MM.1S (cell line): ENCODE data around the gene KRTAP4-11.
"Not testable (repeated sequence)": the region's sequence is repeated elsewhere in the genome, so short reads cannot be mapped to it uniquely, and the experiment has no call there.

Experiments
- DNase-seq: peaks from one replicate; pipeline ENCODE4 v3.0.0-alpha.2; 2015
- H2AFZ ChIP-seq: fragments of 300-600 bp; sonication (generic); 2 replicates; pipeline ENCODE4 v1.6.0; 2016; ENCODE audit warnings: antibody characterized with exemption, low read length
- H3F3A ChIP-seq: fragments of 300-600 bp; sonication (generic); 2 replicates; pipeline ENCODE4 v1.6.1; 2016; ENCODE audit warnings: mild to moderate bottlenecking, antibody characterized with exemption, low read length, moderate library complexity, mixed read lengths; ENCODE audit not compliant: insufficient read depth
- H3K27ac ChIP-seq: fragments of 300-600 bp; sonication (generic); 2 replicates; pipeline ENCODE4 v1.5.1; 2016; ENCODE audit warnings: mild to moderate bottlenecking, low read length
- H3K27me3 ChIP-seq: fragments of 300-600 bp; sonication (generic); replicated peaks from 2 replicates; pipeline ENCODE4 v1.6.0; 2016; ENCODE audit warnings: low read length; ENCODE audit not compliant: insufficient read depth
- H3K36me3 ChIP-seq: fragments of 300-600 bp; sonication (generic); replicated peaks from 2 replicates; pipeline ENCODE4 v1.6.1; 2016; ENCODE audit warnings: mild to moderate bottlenecking, low read length, mixed read lengths; ENCODE audit not compliant: insufficient read depth
- H3K4me1 ChIP-seq: fragments of 300-600 bp; sonication (generic); 2 replicates; pipeline ENCODE4 v1.6.1; 2016; ENCODE audit warnings: low read length, mixed read lengths
- H3K4me2 ChIP-seq: fragments of 300-600 bp; sonication (generic); 2 replicates; pipeline ENCODE4 v1.6.0; 2016; ENCODE audit warnings: low read depth, low read length
- H3K4me3 ChIP-seq: fragments of 300-600 bp; sonication (generic); 2 replicates; pipeline ENCODE4 v1.5.1; 2016; ENCODE audit warnings: low read length, mixed read lengths
- H3K79me2 ChIP-seq: fragments of 300-600 bp; sonication (generic); 2 replicates; pipeline ENCODE4 v1.6.1; 2016; ENCODE audit warnings: mixed run types, low read length, mixed read lengths
- H3K9ac ChIP-seq: fragments of 300-600 bp; sonication (generic); 2 replicates; pipeline ENCODE4 v1.6.1; 2016; ENCODE audit warnings: low read length, mixed read lengths
- H3K9me2 ChIP-seq: fragments of 300-600 bp; sonication (generic); replicated peaks from 2 replicates; pipeline ENCODE4 v1.6.1; 2016; ENCODE audit warnings: mild to moderate bottlenecking, low read length, mixed read lengths; ENCODE audit not compliant: insufficient read depth
- H3K9me3 ChIP-seq: fragments of 300-600 bp; sonication (generic); replicated peaks from 2 replicates; pipeline ENCODE4 v1.6.1; 2016; ENCODE audit warnings: mild to moderate bottlenecking, low read length, mixed read lengths; ENCODE audit not compliant: insufficient read depth
- H4K20me1 ChIP-seq: fragments of 300-600 bp; sonication (generic); 2 replicates; pipeline ENCODE4 v1.6.1; 2016; ENCODE audit warnings: mild to moderate bottlenecking, low read length, moderate library complexity, mixed read lengths; ENCODE audit not compliant: insufficient read depth
- EZH2 ChIP-seq: fragments of 300-600 bp; sonication (generic); optimal IDR thresholded peaks from 2 replicates; pipeline ENCODE3; 2017; ENCODE audit warnings: low read depth, mild to moderate bottlenecking, antibody characterized with exemption, low read length, mixed read lengths
- EZH2phosphoT487 ChIP-seq: fragments of 300-600 bp; sonication (generic); IDR thresholded peaks from 2 replicates; pipeline ENCODE4 v1.6.1; 2018; ENCODE audit warnings: antibody characterized with exemption, low read length
- TF ChIP-seq, protein P1 (sequence below): fragments of 300-600 bp; sonication (generic); IDR thresholded peaks from 2 replicates; pipeline ENCODE4 v1.5.1; 2016; ENCODE audit warnings: antibody characterized with exemption, low read length, mixed read lengths

KRTAP4-11 gene

GRCh38 chr17:41153856-41154255 lies 35.7 kb upstream of the KRTAP4-11 start:
- Histone ChIP-seq H3K4me2 (no peak overlapping the region), H3K27ac (no peak overlapping the region), H3K9ac (no peak overlapping the region)

GRCh38 chr17:41151525-41151924 lies 33.4 kb upstream of the KRTAP4-11 start:
- Histone ChIP-seq H4K20me1 (no peaks in the 10 kb centered on the region), H3K9me2 (no peaks in the 10 kb centered on the region), H2AFZ (no peak overlapping the region), H3K4me1 (no peaks in the 10 kb centered on the region), H3K27me3 (no peaks in the 10 kb centered on the region), H3K9me3 (no peaks in the 10 kb centered on the region), H3K36me3 (no peaks in the 10 kb centered on the region), H3K4me2 (no peak overlapping the region), H3K27ac (no peak overlapping the region), H3K79me2 (no peaks in the 10 kb centered on the region), H3K9ac (no peak overlapping the region), H3F3A (no peaks in the 10 kb centered on the region), H3K4me3 (no peak overlapping the region)
- TF ChIP-seq EZH2 (no peak), EZH2phosphoT487 (no peak)
- DNase-seq, result no peak

More at GRCh38 chr17:41153856-41154255, 35.7 kb upstream of the KRTAP4-11 start:
- no peaks in the 10 kb centered on the region for H3F3A ChIP-seq
- no peaks in the 10 kb centered on the region for H4K20me1 ChIP-seq
- H3K4me1 ChIP-seq, result no peaks in the 10 kb centered on the region
- no peak for TF ChIP-seq EZH2
- no peak for TF ChIP-seq EZH2phosphoT487
- TF ChIP-seq, protein P1, sequence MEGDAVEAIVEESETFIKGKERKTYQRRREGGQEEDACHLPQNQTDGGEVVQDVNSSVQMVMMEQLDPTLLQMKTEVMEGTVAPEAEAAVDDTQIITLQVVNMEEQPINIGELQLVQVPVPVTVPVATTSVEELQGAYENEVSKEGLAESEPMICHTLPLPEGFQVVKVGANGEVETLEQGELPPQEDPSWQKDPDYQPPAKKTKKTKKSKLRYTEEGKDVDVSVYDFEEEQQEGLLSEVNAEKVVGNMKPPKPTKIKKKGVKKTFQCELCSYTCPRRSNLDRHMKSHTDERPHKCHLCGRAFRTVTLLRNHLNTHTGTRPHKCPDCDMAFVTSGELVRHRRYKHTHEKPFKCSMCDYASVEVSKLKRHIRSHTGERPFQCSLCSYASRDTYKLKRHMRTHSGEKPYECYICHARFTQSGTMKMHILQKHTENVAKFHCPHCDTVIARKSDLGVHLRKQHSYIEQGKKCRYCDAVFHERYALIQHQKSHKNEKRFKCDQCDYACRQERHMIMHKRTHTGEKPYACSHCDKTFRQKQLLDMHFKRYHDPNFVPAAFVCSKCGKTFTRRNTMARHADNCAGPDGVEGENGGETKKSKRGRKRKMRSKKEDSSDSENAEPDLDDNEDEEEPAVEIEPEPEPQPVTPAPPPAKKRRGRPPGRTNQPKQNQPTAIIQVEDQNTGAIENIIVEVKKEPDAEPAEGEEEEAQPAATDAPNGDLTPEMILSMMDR, result no peak
- H3K27me3 ChIP-seq, result no peaks in the 10 kb centered on the region
- no peaks in the 10 kb centered on the region for H3K79me2 ChIP-seq
- no peaks in the 10 kb centered on the region for H3K36me3 ChIP-seq
- H3K9me3 ChIP-seq, result no peaks in the 10 kb centered on the region
- no peaks in the 10 kb centered on the region for H3K9me2 ChIP-seq
- no peak overlapping the region for H3K4me3 ChIP-seq
- DNase-seq, result no peak
- H2AFZ ChIP-seq, result no peak overlapping the region

DNA sequence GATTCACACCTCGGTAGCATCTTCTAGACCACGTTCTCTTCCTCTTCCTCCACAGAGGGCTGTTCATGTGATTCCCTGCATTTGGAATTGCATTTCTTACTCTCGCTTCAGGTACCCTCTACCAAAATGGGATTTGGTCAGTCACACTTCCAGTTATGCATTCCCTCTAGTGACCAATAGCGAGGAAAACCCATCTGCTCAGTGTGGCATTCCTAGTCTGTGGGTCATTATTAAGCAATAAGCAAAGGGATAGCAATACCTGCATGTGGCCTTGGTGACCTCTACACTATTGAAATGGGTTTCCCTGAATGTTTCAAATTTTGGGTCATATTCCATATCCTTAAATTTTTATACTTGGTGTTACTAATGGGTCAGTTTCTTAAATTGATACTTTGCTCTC lies 31.9 kb upstream of the KRTAP4-11 start:
- TF ChIP-seq, protein P1, result no peak
- DNase-seq, result no peak
- Histone ChIP-seq H3K9ac (no peak overlapping the region), H2AFZ (no peak overlapping the region), H3K9me2 (no peaks in the 10 kb centered on the region), H3K9me3 (no peaks in the 10 kb centered on the region), H3K27ac (no peak overlapping the region), H4K20me1 (no peaks in the 10 kb centered on the region), H3K79me2 (no peaks in the 10 kb centered on the region), H3F3A (no peaks in the 10 kb centered on the region), H3K4me1 (no peaks in the 10 kb centered on the region), H3K4me2 (no peak overlapping the region), H3K36me3 (no peaks in the 10 kb centered on the region), H3K27me3 (no peaks in the 10 kb centered on the region), H3K4me3 (no peak overlapping the region)

- no peaks in the 10 kb centered on the region for H3K27me3 ChIP-seq
- H3K9ac ChIP-seq, result no peak within 1 kb of the TSS
- no peaks in the 10 kb centered on the region for H3K9me2 ChIP-seq
- no peak within 1 kb of the TSS for H2AFZ ChIP-seq
- no peaks in the 10 kb centered on the region for H3K36me3 ChIP-seq
- no peak within 1 kb of the TSS for H3K27ac ChIP-seq
- no peak within 1 kb of the TSS for H3K4me3 ChIP-seq
- H3K4me1 ChIP-seq, result no peaks in the 10 kb centered on the region
- no peaks in the 10 kb centered on the region for H3K9me3 ChIP-seq
- no peaks in the 10 kb centered on the region for H3K79me2 ChIP-seq
- DNase-seq, result no peak
- TF ChIP-seq, protein P1, result no peak
- no peak for TF ChIP-seq EZH2phosphoT487
- TF ChIP-seq EZH2, result no peak
- H3F3A ChIP-seq, result no peaks in the 10 kb centered on the region
- no peaks in the 10 kb centered on the region for H4K20me1 ChIP-seq
- H3K4me2 ChIP-seq, result no peak within 1 kb of the TSS
Observed at GRCh38 chr17:41149652-41149985, 31.4 kb upstream of the KRTAP4-11 start, which contains the start of gene KRTAP4-5. Gene KRTAP4-5 (minus strand): TSS chr17:41149825. CDS start chr17:41149767, 58 bp downstream.

GRCh38 chr17:41148971-41149651 lies 30.9 kb upstream of the KRTAP4-11 start:
- not testable (repeated sequence) for H4K20me1 ChIP-seq, H3K9me2 ChIP-seq, H3K36me3 ChIP-seq, DNase-seq, H3F3A ChIP-seq, H3K27ac ChIP-seq, H3K27me3 ChIP-seq, H3K4me1 ChIP-seq, H3K4me3 ChIP-seq, H3K4me2 ChIP-seq, H2AFZ ChIP-seq, H3K9ac ChIP-seq, H3K9me3 ChIP-seq, H3K79me2 ChIP-seq
